GM12878 (cell line): ENCODE measurements around the gene TXNDC16. TPM values are rescaled to one million over a fixed set of nuclear protein-coding genes. Genes with fewer than 3 reads are reported as not detected.

Experiments
- ATAC-seq: fragments of 200-7000 bp; cut with Tn5 transposase; 3 replicates; pipeline ENCODE4 v1.9.1; 2020; ENCODE audit warnings: mild to moderate bottlenecking, moderate library complexity
- BruUV-seq: library from RNA; stranded (reverse); fragments of 400-500 nt; replicated peaks from 2 replicates; lab custom pipeline; 2021; lab: Mats Ljungman, UMichigan
- CTCF ChIA-PET: fragments of 300-600 bp; sonication (Branson Sonifier 250); formaldehyde crosslinking; extraction: SDS; loops from one replicate; lab custom pipeline; 2021; ENCODE audit warnings: inconsistent platforms; lab: Yijun Ruan, JAX
- POLR2A ChIA-PET: fragments of 350-600 bp; formaldehyde crosslinking; extraction: SDS; loops from one replicate; lab custom pipeline; 2021; ENCODE audit warnings: inconsistent platforms; lab: Charles Lee
- RAD21 ChIA-PET: fragments of 300-600 bp; sonication (Branson Sonifier 250); formaldehyde crosslinking; loops from one replicate; lab custom pipeline; 2023; ENCODE audit warnings: antibody characterized with exemption; ENCODE audit not compliant: unreplicated experiment; lab: Charles Lee
- SMC1A ChIA-PET: fragments of 300-600 bp; sonication (Branson Sonifier 250); formaldehyde crosslinking; loops from one replicate; lab custom pipeline; 2023; ENCODE audit not compliant: unreplicated experiment, uncharacterized antibody; lab: Charles Lee
- DNase-seq: peaks from one replicate; pipeline ENCODE4 v3.0.0-alpha.2; 2011; ENCODE audit warnings: low read depth, low spot score
- FAIRE-seq: peaks from 3 replicates; lab custom pipeline; 2011; peaks lifted over from hg19 to GRCh38; lab: Jason Lieb, UNC
- H2AFZ ChIP-seq: 2 replicates; pipeline ENCODE4 v1.6.0; 2011; ENCODE audit warnings: low read depth, low read length, control low read depth; ENCODE audit not compliant: control insufficient read depth
- H3K27ac ChIP-seq: 2 replicates; pipeline ENCODE4 v1.5.1; 2011; ENCODE audit warnings: control low read depth; ENCODE audit not compliant: control insufficient read depth, insufficient read depth
- H3K27me3 ChIP-seq, 2 experiments: replicated peaks in 1 of 2; 2 replicates each; pipeline versions ENCODE4 v1.6.0 to v1.6.1; 2011; ENCODE audit warnings: low read length in 1 of 2; ENCODE audit not compliant: control insufficient read depth in 2 of 2, insufficient read depth in 2 of 2
- H3K36me3 ChIP-seq, 2 experiments: 2 replicates each; pipeline ENCODE4 v1.5.1; 2011; ENCODE audit warnings: low read length in 1 of 2; ENCODE audit not compliant: control insufficient read depth in 2 of 2, insufficient read depth in 2 of 2
- H3K4me1 ChIP-seq: 2 replicates; pipeline ENCODE4 v1.6.1; 2011; ENCODE audit warnings: mild to moderate bottlenecking, low read length, moderate library complexity, mixed read lengths; ENCODE audit not compliant: control insufficient read depth, insufficient read depth
- H3K4me2 ChIP-seq: 2 replicates; pipeline ENCODE4 v1.6.0; 2011; ENCODE audit warnings: control low read depth; ENCODE audit not compliant: control insufficient read depth, insufficient read depth
- H3K4me3 ChIP-seq: fragments of 200-600 bp; sonication (generic); 2 replicates; pipeline ENCODE4 v1.5.1; 2016
- H3K79me2 ChIP-seq: 2 replicates; pipeline ENCODE4 v1.6.0; 2011; ENCODE audit warnings: low read length; ENCODE audit not compliant: control insufficient read depth, insufficient read depth
- H3K9ac ChIP-seq: 2 replicates; pipeline ENCODE4 v1.8.0; 2011; ENCODE audit warnings: low read length, control low read depth, mixed read lengths; ENCODE audit not compliant: control insufficient read depth, insufficient read depth
- H3K9me3 ChIP-seq: replicated peaks from 3 replicates; pipeline ENCODE4 v1.5.1; 2011; ENCODE audit warnings: mild to moderate bottlenecking, low read length; ENCODE audit not compliant: control insufficient read depth, insufficient read depth
- H4K20me1 ChIP-seq: 2 replicates; pipeline ENCODE4 v1.6.0; 2011; ENCODE audit not compliant: control insufficient read depth, insufficient read depth
- ETV6 ChIP-seq, 2 experiments: fragments of 450-650 bp in 1 of 2; IDR thresholded peaks in 1 of 2; conservative IDR thresholded peaks in 1 of 2; 2 replicates each; pipeline ENCODE4 v1.6.1; 2014; ENCODE audit warnings: antibody characterized with exemption in 1 of 2, borderline replicate concordance in 1 of 2, low read depth in 1 of 2, mild to moderate bottlenecking in 1 of 2, moderate library complexity in 1 of 2
- FOXK2 ChIP-seq: fragments of 450-650 bp; IDR thresholded peaks from 2 replicates; pipeline ENCODE4 v1.6.1; 2017; ENCODE audit warnings: mild to moderate bottlenecking, moderate library complexity
- HDAC6 ChIP-seq: fragments of 200-600 bp; sonication (generic); IDR thresholded peaks from one replicate; pipeline ENCODE4 v1.8.0; 2017; ENCODE audit warnings: antibody characterized with exemption; ENCODE audit not compliant: unreplicated experiment
- MXI1 ChIP-seq: fragments of 150-350 bp; IDR thresholded peaks from 2 replicates; pipeline ENCODE4 v1.6.1; 2011; ENCODE audit warnings: low read depth, mild to moderate bottlenecking, inconsistent platforms, low read length, improper control_type of control experiment
- NFYA ChIP-seq: IDR thresholded peaks from 2 replicates; pipeline ENCODE4 v1.6.1; 2011; ENCODE audit warnings: low read depth, mild to moderate bottlenecking, low read length, improper control_type of control experiment, borderline replicate concordance
- NRF1 ChIP-seq: conservative IDR thresholded peaks from 2 replicates; pipeline ENCODE4 v1.6.1; 2011; ENCODE audit warnings: mild to moderate bottlenecking, low read depth, low read length, improper control_type of control experiment
- PAX8 ChIP-seq: fragments of 450-650 bp; IDR thresholded peaks from 2 replicates; pipeline ENCODE4 v1.6.1; 2017; ENCODE audit warnings: mild to moderate bottlenecking, moderate library complexity
- POLR2AphosphoS5 ChIP-seq: IDR thresholded peaks from 2 replicates; pipeline ENCODE4 v1.6.1; 2011; ENCODE audit warnings: mild to moderate bottlenecking, low read length, inconsistent platforms
- SMC3 ChIP-seq: IDR thresholded peaks from 2 replicates; pipeline ENCODE4 v1.6.1; 2011; ENCODE audit warnings: low read length, improper control_type of control experiment, borderline replicate concordance
- SUPT20H ChIP-seq: IDR thresholded peaks from 2 replicates; pipeline ENCODE4 v1.6.1; 2011; ENCODE audit warnings: low read depth, mild to moderate bottlenecking, low read length, moderate library complexity, borderline replicate concordance; ENCODE audit not compliant: control insufficient read depth
- WGBS: methylation state at CpG from one replicate; pipeline ENCODE4 v1.1.6; 2016; ENCODE audit warnings: low lambda C conversion rate; ENCODE audit not compliant: insufficient replicate concordance, insufficient coverage; ENCODE audit errors: missing lambda C conversion rate; 5-methylcytosine and 5-hydroxymethylcytosine counted together
- in situ Hi-C: fragments of 300-500 bp; cut with MboI; formaldehyde crosslinking; loops from 9 replicates; pipeline ENCODE4 v1.14.3; 2018; ENCODE audit warnings: mixed read lengths
- intact Hi-C: fragments of 100-400 bp; cut with micrococcal nuclease; formaldehyde crosslinking; loops from one replicate; pipeline ENCODE4 v1.14.2; 2022; ENCODE audit not compliant: unreplicated experiment
- polyA plus RNA-seq, 11 experiments: library from polyadenylated mRNA; depleted of rRNA in 4 of 11; unstranded in 6 of 11; stranded (reverse) in 5 of 11; fragments of >200 nt; fragmentation: Nextera tagmentation in 4 of 11; fragmentation: Illumina TruSeq in 1 of 11; extraction: Ambion mirVana in 4 of 11; extraction: Trizol in 1 of 11; gene quantifications; 1 replicate in 1 of 11; 2 replicates in 10 of 11; pipeline versions ENCODE4 v1.2.1 to v1.2.3, GENCODE V29; 2011 to 2016; ENCODE audit warnings: inconsistent platforms in 2 of 11, missing spikeins in 2 of 11, low read depth in 1 of 11
- total RNA-seq, 4 experiments: library from RNA; depleted of rRNA in 3 of 4; stranded (reverse); fragments of >200 nt in 3 of 4; fragmentation: Illumina TruSeq in 1 of 4; extraction: Trizol in 1 of 4; gene quantifications; 2 replicates each; pipeline versions ENCODE4 v1.2.1 to v1.2.3, GENCODE V29; 2013 to 2021
- TF ChIP-seq, protein P1 (sequence below): fragments of 450-650 bp; IDR thresholded peaks from 2 replicates; pipeline ENCODE4 v1.6.1; 2016; ENCODE audit warnings: mild to moderate bottlenecking, moderate library complexity, borderline replicate concordance
- TF ChIP-seq, protein P2 (sequence below): IDR thresholded peaks from 2 replicates; pipeline ENCODE4 v1.6.1; 2012; ENCODE audit warnings: mild to moderate bottlenecking, low read depth, low read length
- TF ChIP-seq, protein P3 (sequence below): IDR thresholded peaks from 2 replicates; pipeline ENCODE4 v1.6.1; 2011; ENCODE audit warnings: borderline replicate concordance, low read depth, mild to moderate bottlenecking, moderate library complexity, mixed read lengths, low read length; ENCODE audit not compliant: insufficient read depth; ENCODE audit errors: extremely low read length

Gene TXNDC16
- total and polyA plus RNA-seq, 10 of the 15 experiments (the other 5 are each of a cell fraction or from before 2014, with no cell fraction given), result 1.2 to 7.9 (median 5.5) TPM

DNA sequence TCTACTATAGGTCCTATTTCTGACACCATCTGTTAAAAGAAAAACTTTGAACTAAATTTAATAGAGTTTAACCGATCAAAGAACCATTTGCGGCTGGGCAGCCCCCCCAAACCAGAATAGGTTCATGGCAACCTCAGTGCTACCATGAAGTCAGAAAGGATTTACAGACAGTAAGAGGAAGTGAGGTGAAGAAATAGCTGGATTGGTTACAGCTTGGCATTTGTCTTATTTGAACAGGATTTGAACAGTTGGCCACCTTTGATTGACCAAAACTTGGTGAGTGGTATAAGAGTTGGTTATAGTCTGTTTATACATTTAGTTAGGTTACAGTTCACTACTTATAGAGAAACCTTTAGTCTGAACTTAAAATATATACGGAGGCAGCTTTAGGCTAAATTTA, 88.9 kb downstream of the TXNDC16 start (continued):
- TF ChIP-seq ETV6 (conservative IDR thresholded peaks at IDR 0.05 in 1 of 2, IDR thresholded peaks at IDR 0.05 in 1 of 2; ENCODE audit: borderline replicate concordance in 1 of 2, low read depth in 1 of 2) (no peak), POLR2AphosphoS5 (no peak), NRF1 (no peak)

DNA sequence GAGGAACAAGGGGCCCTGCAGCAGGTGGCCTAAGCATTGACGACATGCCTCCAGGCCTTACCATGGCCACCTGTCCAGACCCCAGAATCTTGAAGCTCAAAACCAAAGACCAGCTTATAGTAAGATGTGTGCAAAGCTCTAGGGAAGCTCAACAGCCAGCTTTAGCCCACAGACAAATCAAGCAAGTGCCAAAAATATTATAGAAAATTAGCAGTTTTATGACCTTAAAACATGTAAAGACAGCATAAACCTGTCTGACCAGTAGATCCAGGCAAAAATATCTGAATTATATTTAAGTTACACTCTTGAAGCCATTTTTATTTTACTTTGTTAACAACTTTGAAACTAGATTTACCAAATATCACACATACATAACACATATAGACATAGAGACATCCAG, 90.6 kb downstream of the TXNDC16 start:
- no peak overlapping the region for H2AFZ ChIP-seq
- in situ Hi-C loops (no loop called here), intact Hi-C loops (no loop called here)
- H3K36me3 ChIP-seq, result peaks cover 0 to 4% of the 10 kb centered on the region in 2 experiments; a peak in 1 of 4 replicates
- no peak overlapping the region for H3K27ac ChIP-seq
- no peaks in the 10 kb centered on the region for H3K79me2 ChIP-seq
- DNase-seq (no peak), FAIRE-seq (no peak), ATAC-seq (no peak)
- SMC1A ChIA-PET, result interaction anchor here (0.8 to 1.5 kb wide), 3 partner anchors 10 to 162 kb away, joined by 3 to 5 read pairs (median 4); no protein-coding TSS in a partner anchor
- POLR2A ChIA-PET, result no interaction called here
- BruUV-seq, result no TSS peak
- RAD21 ChIA-PET, result no interaction called here
- no peak overlapping the region for H3K4me2 ChIP-seq
- CTCF ChIA-PET, result interaction anchor here (1.4 kb wide), 1 partner anchor 49 kb away, joined by 3 read pairs; no protein-coding TSS in a partner anchor
- no peaks in the 10 kb centered on the region for H3K27me3 ChIP-seq
- no peaks in the 10 kb centered on the region; the same call in 1 of the 3 replicates for H3K9me3 ChIP-seq
- no peak overlapping the region for H3K4me3 ChIP-seq
- TF ChIP-seq FOXK2 (no peak), SMC3 (no peak), MXI1 (no peak), HDAC6 (no peak), NFYA (no peak), PAX8 (no peak), SUPT20H (no peak)
- TF ChIP-seq, protein P1, sequence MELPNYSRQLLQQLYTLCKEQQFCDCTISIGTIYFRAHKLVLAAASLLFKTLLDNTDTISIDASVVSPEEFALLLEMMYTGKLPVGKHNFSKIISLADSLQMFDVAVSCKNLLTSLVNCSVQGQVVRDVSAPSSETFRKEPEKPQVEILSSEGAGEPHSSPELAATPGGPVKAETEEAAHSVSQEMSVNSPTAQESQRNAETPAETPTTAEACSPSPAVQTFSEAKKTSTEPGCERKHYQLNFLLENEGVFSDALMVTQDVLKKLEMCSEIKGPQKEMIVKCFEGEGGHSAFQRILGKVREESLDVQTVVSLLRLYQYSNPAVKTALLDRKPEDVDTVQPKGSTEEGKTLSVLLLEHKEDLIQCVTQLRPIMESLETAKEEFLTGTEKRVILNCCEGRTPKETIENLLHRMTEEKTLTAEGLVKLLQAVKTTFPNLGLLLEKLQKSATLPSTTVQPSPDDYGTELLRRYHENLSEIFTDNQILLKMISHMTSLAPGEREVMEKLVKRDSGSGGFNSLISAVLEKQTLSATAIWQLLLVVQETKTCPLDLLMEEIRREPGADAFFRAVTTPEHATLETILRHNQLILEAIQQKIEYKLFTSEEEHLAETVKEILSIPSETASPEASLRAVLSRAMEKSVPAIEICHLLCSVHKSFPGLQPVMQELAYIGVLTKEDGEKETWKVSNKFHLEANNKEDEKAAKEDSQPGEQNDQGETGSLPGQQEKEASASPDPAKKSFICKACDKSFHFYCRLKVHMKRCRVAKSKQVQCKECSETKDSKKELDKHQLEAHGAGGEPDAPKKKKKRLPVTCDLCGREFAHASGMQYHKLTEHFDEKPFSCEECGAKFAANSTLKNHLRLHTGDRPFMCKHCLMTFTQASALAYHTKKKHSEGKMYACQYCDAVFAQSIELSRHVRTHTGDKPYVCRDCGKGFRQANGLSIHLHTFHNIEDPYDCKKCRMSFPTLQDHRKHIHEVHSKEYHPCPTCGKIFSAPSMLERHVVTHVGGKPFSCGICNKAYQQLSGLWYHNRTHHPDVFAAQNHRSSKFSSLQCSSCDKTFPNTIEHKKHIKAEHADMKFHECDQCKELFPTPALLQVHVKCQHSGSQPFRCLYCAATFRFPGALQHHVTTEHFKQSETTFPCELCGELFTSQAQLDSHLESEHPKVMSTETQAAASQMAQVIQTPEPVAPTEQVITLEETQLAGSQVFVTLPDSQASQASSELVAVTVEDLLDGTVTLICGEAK, result no peak
- TF ChIP-seq, protein P2, sequence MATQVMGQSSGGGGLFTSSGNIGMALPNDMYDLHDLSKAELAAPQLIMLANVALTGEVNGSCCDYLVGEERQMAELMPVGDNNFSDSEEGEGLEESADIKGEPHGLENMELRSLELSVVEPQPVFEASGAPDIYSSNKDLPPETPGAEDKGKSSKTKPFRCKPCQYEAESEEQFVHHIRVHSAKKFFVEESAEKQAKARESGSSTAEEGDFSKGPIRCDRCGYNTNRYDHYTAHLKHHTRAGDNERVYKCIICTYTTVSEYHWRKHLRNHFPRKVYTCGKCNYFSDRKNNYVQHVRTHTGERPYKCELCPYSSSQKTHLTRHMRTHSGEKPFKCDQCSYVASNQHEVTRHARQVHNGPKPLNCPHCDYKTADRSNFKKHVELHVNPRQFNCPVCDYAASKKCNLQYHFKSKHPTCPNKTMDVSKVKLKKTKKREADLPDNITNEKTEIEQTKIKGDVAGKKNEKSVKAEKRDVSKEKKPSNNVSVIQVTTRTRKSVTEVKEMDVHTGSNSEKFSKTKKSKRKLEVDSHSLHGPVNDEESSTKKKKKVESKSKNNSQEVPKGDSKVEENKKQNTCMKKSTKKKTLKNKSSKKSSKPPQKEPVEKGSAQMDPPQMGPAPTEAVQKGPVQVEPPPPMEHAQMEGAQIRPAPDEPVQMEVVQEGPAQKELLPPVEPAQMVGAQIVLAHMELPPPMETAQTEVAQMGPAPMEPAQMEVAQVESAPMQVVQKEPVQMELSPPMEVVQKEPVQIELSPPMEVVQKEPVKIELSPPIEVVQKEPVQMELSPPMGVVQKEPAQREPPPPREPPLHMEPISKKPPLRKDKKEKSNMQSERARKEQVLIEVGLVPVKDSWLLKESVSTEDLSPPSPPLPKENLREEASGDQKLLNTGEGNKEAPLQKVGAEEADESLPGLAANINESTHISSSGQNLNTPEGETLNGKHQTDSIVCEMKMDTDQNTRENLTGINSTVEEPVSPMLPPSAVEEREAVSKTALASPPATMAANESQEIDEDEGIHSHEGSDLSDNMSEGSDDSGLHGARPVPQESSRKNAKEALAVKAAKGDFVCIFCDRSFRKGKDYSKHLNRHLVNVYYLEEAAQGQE, result no peak
- TF ChIP-seq, protein P3, sequence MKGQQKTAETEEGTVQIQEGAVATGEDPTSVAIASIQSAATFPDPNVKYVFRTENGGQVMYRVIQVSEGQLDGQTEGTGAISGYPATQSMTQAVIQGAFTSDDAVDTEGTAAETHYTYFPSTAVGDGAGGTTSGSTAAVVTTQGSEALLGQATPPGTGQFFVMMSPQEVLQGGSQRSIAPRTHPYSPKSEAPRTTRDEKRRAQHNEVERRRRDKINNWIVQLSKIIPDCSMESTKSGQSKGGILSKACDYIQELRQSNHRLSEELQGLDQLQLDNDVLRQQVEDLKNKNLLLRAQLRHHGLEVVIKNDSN, result no peak
- H3K9ac ChIP-seq, result no peak overlapping the region
- H4K20me1 ChIP-seq, result no peaks in the 10 kb centered on the region
- H3K4me1 ChIP-seq, result no peaks in the 10 kb centered on the region
- 100% methylated on average over 1 of the region's 1 CpG for WGBS
